ENCODE data around the gene BID.

Gene BID

GRCh38 chr22:17774206-17774925, at the start of gene BID:
TSS of gene BID (minus strand) at chr22:17774469. CDS start at chr22:17750116, 24,353 bp downstream.
- peak; percentile 32 for DNase-seq

- DNase-seq: no peak
These were observed 49.7 kb upstream of the BID start for GRCh38 chr22:17823964-17824363.

GRCh38 chr22:17823226-17823625, 49.0 kb upstream of the BID start:
- no peak for DNase-seq

GRCh38 chr22:17822087-17822486, 47.8 kb upstream of the BID start:
- no peak for DNase-seq

GRCh38 chr22:17820879-17821439, 46.7 kb upstream of the BID start:
- DNase-seq: no peak

- no peak for DNase-seq
These were observed 44.4 kb upstream of the BID start for GRCh38 chr22:17818649-17819048.

- no peak for DNase-seq
These were observed 43.9 kb upstream of the BID start for GRCh38 chr22:17818180-17818579.

- no peak for DNase-seq
These were observed 43.3 kb upstream of the BID start for GRCh38 chr22:17817511-17818065.

GRCh38 chr22:17817079-17817478, 42.8 kb upstream of the BID start:
- no peak for DNase-seq

GRCh38 chr22:17816649-17817048, 42.4 kb upstream of the BID start:
- no peak for DNase-seq

GRCh38 chr22:17815703-17816254, 41.5 kb upstream of the BID start:
- DNase-seq: no peak

GRCh38 chr22:17814830-17815229, 40.6 kb upstream of the BID start:
- no peak for DNase-seq

- DNase-seq: no peak
These were observed 39.8 kb upstream of the BID start for GRCh38 chr22:17814084-17814483.

- DNase-seq: no peak
These were observed 36.9 kb upstream of the BID start for GRCh38 chr22:17811119-17811518.

- DNase-seq: no peak
These were observed 36.4 kb upstream of the BID start for GRCh38 chr22:17810570-17811116.

- DNase-seq: no peak
These were observed 34.6 kb upstream of the BID start for GRCh38 chr22:17808693-17809403.

GRCh38 chr22:17807578-17808410, 33.5 kb upstream of the BID start:
- no peak for DNase-seq

- no peak for DNase-seq
These were observed 32.8 kb upstream of the BID start for GRCh38 chr22:17807086-17807485.

GRCh38 chr22:17806437-17806836, 32.2 kb upstream of the BID start:
- no peak for DNase-seq

GRCh38 chr22:17804331-17805080, 30.2 kb upstream of the BID start:
- no peak for DNase-seq

- DNase-seq: no peak
These were observed 29.5 kb upstream of the BID start for GRCh38 chr22:17803609-17804270.

All from fibroblast of skin of right biceps (primary cell).